NCI-H1105 (cell line): Measurements from ENCODE around the gene ELOVL6.
A peak's percentile ranks its signal among the peaks of the same experiment; 100 is the strongest.
"Not testable (repeated sequence)": the region's sequence is repeated elsewhere in the genome, so short reads cannot be mapped to it uniquely, and the experiment has no call there.

Experiments used
- DNase-seq: peaks from one replicate; lab custom pipeline; 2025; lab: John Stamatoyannopoulos, UW

The ELOVL6 gene

DNA sequence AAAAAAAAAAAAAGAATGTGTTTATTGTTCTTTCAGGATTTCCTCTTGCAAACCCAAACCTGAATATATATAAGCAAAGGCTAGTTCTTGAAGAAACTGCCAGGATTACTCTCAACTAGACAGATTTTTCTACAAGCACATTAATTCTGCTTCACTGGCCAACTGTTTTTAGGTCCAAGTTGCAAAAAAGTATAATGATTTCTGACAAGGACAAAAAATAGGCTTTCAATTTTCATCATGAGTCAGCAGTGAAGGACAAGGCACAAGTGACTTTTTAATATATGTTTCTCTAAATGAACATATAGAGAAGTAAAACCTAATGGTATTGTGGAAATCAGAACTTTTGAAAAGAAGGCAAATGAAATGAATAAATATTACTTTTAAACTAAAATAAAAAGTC lies 73.7 kb downstream of the ELOVL6 start:
- DNase-seq: no peak

DNA sequence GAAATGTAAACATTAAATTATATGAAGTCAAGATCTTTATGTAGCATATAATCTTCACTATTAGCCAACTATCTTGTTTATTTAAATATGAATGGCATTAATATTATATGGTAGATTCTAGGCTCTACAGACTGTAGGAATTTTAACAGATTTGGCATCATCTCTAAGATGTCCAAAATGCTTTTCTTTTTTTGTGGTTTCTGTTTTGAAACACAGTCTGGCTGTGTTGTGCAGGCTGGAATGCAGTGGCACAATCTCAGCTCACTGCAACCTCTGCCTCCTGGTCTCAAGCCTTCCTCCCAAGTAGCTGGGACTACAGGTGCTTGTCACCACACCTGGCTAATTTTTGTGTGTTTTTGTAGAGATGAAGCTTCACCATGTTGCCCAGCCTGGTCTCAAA lies 76.2 kb downstream of the ELOVL6 start:
- DNase-seq: no peak

DNA sequence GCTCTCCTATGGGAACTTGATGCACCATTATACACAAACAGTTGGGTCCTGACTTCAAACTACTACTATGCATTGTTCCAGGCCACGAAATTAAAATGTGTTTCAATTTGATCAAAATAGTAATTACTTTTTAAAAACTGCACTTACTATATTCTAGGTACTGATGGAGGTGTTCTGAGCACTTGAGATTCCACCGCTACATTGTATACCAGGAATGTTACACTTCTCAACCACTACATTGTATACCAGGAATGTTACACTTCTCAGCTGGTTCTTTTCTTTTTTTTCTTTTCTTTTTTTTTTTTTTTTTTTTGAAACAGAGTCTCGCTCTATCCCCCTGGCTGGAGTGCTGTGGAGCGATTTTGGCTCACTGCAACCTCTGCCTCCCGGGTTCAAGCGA lies 77.9 kb downstream of the ELOVL6 start:
- no peak for DNase-seq

DNA sequence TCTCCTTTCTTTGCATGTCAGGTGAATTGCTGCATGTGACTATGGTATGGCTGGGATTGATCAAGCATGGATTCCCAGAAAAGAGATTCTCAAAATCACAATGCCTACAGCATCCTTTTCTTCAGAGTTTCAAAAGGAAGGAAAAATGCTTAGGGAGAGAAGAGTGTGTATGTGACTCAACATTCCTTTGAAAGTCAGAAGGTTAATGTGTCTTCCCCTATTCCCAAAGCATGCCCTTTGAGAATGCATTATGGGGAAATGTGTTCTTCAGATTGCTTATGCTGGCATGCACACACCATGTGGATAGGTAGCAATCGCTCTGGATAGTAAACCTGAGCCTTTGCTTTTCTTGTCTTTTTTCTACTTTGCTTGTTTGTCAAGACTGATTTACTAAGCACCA lies 78.5 kb downstream of the ELOVL6 start:
- DNase-seq: no peak

DNA sequence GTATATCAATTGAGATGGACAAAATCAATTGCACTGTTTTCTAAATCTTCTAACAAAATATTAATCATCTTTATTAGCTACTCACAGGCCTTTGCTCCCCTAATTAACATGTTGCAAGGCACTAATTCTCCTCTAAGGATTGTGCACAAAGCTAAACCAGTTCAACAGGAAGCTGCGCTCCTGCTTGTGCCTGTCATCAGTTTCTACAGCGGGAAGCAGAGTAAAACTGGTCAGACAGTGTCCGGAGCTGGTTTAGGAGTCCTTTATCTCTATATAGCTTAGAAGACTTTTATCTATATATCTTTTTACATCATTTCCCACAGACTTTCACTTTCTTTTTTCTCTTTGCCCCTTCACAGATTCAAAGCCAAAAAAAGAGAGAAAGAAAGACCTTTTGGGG lies 79.1 kb downstream of the ELOVL6 start:
- DNase-seq: no peak

DNA sequence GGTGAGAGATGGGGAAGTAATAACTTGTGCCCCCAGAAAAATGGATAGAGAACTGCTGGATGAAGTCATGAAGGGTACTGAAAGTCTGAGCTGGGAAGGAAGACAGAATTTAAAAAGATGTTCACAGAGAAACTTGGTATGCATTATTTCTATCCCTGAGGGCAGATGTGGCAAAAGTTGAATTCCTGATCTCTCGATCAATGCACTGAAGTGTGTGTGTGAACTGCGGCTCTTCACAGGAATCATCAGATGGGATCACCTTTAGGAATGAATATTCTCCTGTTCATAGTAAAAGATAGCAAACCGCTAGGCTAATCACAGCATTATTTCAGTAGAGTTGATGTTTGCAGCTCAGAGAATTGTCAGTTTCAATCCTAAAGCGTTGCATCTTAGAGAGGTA lies 86.4 kb downstream of the ELOVL6 start:
- no peak for DNase-seq

DNA sequence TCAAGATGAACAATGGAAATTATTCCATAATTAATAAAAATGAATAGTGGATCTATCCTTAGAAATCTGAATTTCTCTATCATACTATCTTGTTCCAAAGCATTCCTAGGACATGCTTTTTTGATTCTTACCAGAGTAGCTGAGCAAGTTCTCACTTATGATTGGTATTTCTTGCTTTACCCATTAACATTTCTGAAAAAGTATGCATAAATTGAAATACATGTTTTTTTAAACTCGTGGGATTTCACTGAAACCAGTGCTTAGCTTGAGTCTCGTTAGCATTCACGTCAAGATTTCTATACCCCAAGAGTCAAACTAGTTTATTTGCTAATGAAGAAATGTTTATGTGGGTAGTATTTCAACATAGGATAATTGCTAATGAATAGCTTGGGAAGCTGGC lies 89.0 kb downstream of the ELOVL6 start:
- no peak for DNase-seq

DNA sequence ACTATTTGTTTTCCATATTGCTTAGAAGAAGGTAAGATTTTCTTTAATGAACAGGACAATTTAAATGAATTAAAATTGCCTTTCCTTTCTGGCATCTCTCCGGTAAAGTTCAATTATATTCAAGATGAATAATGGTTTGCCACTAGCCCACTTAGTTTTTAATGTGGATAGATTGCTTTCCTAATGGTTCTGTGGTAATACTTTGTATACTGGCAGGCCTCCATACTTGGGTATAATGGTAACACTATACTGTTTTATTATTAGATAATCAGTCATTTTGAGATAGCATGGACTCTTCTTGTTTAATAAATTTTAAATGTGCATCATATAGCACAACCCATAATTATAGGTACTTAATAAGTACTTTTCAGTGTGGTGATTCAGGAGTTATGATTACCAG lies 89.5 kb downstream of the ELOVL6 start:
- peak; percentile 25 for DNase-seq

DNA sequence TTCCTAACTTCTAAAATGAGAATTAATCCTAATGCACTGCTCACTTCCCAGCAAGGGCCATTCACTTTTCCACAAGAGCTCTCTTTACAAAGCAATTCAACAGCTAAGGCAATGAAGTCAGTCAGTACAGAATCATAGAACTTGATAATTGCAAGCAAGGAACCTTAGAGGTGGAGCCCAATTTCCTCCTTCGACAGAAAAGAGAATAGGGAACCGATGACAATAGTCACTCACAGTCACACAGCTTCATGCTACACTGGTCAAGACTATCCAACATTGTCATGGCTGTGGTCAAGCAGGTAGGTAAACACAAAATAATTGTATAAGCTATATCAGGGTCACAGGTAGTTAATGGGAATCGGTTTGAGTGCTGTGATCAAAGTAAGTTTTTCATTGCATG lies 90.0 kb downstream of the ELOVL6 start:
- DNase-seq: no peak

DNA sequence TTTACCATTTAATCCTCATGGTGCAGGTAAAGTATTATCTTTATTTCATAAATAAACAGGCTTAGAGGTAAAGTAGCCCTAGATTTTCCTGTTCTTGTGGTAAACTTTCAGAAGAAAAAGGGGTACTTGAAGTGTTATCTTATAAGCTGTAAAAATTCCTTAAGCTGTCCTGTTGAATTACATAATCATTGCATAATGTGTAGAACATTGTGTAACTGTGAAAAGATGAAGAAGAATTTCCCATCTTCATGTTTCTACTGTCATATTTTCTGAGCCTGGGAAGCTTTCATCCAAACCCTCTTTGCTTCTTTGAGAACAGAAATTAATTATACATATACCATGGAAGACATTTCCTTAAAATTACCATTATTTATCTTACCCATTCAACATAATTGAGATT lies 90.5 kb downstream of the ELOVL6 start:
- DNase-seq: no peak

DNA sequence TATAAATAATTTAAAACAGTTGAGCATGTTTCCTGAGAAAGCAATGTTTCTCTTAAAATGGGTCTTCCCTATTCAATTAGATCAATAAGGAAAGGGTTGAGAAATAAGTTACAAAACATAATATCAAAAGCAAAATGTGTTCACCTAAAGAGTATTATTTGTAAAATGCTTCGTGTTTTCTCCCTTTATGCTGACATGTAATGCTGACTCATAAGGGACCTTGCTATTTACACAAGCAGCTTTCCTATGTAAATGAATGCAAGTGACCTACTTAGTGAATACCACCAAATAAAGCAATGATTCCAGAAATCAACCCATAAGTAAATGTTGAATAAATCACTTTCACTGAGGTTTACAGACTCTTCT lies 91.5 kb downstream of the ELOVL6 start:
- DNase-seq: no peak

DNA sequence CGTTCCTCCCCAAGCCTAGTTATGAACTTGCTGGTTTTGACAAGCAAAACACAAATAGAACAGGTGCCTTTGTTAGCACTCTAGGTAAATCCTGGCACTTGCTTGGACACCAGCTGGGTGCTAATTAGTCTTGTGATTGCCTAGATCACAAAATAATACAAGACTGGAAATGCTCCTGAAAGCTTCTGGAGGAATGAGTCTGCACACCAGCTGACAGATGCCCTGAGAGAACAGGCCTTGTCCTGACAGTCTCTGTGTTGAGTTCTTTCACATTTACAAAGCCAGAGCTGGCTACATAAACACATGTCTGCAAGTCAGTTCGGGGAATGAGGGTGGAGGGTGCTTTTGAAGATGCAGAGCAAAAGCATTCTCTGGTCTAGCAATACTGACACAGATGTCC lies 93.8 kb downstream of the ELOVL6 start:
- no peak for DNase-seq

DNA sequence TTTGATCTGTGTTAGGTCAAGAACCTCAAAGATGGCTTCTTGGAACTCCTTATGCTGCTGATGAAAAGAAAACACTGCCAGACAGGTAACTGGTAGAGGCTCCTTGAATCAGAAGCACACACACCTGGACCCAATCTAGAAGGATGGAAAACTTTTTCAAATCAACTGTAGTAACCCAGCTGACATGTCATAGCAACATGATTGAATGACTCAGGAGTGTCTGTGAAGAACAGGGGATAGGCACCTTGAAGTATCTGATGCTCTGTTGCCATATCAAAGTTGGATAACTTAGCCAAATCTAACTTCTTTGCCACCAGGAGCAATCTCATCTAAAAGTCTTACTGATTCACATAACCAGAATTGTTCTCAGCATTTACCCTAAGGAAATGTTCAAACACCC lies 98.8 kb downstream of the ELOVL6 start:
- no peak for DNase-seq

DNA sequence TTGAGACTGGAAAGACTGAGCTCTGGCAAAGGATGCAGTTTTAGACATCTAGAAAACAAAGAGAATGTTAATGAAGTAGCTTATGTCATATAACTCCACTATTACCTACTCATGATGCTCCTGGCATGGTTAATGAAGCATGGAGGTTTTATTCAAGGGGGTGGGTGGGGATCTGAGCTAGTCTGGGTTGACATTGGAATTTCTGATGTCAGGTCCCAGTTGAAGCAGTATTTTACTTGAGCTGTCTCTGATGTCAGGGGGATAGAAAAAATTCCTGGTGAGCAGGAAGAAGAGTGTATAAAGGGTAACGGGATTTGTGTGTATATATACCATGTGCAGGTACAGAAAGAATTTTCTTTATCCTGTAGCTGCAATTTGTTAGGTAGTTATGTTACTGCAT lies 102.0 kb downstream of the ELOVL6 start:
- no peak for DNase-seq

DNA sequence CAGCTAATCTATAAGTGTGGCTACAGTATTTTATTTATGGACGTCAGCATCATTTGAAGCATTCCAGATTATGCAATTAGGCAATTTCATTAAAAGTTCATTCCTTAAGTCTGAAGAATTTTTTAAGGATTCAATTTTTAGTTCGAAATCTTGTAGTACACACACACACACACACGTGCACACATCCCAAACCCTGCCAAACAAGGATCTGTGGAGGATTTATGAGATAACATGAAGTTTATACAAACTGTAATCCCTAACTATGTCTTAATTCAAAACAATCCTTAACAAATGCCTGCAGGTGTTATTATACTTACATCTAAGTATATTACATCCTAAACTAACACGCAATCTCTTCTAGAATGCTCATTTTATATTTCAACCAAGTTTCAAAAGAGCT lies 105.8 kb downstream of the ELOVL6 start:
- no peak for DNase-seq

DNA sequence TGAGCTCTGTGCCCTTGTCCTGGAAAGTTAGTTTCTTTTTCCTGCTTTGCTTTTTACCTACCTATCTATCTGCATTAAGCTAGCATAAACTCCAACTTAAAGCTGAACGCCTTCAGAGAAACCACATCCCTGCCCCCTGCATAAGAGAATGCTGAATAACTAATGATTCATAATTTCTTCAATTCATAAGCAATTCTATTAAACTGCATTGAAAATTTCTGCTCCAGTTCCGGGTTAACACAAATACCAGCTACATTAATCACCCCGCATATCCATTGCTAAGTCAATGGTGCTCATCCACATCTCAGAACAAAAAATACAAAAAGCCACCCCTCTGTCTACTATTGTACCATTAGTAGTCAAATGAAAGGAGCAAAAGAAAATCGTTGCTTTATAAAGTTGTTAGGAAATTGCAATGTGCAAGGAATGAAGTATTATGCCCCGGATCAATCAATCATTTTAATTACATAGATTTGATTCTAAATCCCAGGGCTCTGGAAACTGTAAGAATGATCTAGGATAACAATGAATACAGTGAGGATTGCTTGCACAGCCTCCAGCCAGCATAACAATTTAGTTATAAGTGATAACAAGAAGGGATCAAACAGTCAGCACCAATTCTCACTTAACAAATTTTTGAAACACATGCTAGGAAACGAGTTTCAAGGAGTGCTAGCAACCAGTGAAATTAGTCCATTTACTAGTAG lies 106.8 kb downstream of the ELOVL6 start:
- no peak for DNase-seq

DNA sequence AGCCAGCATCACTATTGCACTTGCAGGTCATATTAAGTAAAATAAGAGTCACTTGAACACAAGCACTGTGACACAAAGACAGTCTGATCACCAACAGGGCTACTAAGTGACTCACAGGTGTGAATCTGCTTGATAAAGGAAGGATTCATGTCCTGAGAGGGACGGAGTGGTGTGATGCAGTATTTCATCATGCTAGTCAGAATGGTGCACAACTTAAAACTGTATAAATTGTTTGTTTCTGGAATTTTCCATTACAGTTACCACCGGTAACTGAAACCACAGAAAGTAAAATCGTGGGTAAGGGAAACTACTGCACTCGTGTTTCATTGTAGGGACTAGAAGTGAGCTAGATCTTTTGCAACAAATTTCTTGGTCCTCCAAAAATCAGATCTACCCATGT lies 109.7 kb downstream of the ELOVL6 start:
- DNase-seq: no peak

DNA sequence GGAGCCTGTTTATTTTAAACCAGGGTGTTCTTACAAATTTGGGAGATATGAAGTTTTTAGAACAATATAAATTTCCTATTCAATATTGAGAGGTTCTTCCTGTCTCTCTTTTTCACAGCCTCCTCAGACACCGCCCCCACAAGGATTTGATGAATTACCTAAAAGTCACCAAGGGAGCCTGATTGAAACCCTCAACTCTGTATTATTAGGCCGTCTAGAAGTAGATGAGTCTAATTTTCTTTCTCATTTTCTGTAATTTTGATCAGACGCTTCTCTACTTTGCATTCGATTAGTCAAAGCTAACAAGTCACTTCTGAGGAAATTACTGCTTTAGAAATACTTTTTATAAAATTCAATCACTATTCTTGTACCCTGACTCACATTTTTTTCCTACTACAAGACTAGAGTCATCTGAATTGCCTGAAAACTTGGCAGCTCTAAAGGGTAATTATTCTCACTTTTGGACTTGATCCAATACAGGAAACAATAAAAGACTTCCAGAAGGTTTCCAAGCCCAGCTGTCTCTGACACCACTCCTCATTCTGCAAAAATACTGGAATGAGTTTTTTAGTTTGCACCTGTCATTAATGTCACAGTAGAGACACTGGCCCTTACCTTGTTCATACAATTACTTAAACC lies 111.2 kb downstream of the ELOVL6 start:
- peak; percentile 70 for DNase-seq

DNA sequence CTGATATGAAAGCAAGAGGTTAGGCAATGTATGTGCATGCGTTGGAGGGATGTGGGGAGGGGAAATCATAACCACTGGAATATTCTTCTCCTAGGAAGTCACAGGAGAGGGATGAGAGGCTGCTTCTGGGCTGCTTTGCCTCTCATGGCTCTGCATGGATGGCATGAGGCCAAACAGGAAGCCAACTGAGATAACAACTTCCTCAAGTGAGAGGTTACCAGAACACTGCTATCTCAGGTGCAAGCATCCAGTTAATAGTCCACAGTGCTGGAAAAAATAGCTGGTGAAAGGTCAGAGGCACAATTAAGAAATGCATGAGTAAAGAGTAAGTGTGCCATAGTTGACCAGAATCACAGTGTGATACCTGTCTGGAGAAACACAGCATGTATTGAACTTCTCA lies 113.3 kb downstream of the ELOVL6 start:
- DNase-seq: no peak

DNA sequence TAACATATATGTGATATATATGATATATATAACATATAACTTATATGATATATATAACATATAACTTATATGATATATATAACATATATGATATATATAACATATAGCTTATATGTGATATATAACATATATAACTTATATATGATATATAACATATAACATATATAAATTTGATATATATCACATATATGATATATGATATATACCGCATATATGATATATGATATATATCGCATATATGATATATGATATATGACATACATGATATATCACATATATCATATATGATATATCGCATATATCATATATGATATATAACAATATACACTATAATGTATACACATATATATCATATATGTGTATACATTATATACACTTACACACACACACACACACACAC lies 114.3 kb downstream of the ELOVL6 start:
- DNase-seq: no peak

DNA sequence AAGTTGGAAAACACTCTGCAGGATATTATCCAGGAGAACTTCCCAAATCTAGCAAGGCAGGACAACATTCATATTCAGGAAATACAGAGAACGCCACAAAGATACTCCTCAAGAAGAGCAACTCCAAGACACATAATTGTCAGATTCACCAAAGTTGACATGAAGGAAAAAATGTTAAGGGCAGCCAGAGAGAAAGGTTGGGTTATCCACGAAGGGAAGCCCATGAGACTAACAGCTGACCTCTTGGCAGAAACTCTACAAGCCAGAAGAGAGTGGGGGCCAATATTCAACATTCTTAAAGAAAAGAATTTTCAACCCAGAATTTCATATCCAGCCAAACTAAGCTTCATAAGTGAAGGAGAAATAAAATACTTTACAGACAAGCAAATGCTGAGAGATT lies 120.3 kb downstream of the ELOVL6 start:
- DNase-seq: not testable (repeated sequence)

DNA sequence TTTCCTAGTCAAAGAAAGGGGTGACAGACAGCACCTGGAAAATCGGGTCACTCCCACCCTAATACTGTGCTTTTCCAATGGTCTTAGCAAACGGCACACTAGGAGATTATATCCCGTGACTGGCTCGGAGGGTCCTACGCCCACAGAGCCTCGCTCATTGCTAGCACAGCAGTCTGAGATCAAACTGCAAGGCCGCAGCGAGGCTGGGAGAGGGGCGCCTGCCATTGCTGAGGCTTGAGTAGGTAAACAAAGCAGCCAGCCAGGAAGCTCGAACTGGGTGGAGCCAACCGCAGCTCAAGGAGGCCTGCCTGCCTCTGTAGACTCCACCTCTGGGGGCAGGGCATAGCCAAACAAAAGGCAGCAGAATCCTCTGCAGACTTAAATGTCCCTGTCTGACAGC lies 121.6 kb downstream of the ELOVL6 start:
- DNase-seq: not testable (repeated sequence)

DNA sequence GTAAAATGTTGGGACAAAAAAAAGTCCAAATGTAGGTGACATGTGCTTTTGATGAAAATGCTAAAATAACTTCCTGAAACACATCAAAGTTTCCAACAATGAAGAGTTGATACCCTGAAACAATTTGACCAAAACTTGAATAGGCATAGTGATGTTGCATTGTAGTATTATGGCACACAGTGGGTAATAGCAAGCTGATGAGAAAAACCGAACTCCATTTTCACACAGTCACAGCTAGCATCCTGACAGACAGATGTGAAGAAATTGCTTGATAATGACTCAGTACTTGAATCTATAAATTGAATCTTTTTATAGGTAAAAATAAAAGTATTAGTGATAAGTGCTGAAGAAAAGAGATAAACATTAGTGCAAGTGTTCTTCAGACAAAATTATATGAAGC lies 122.5 kb downstream of the ELOVL6 start:
- no peak for DNase-seq

DNA sequence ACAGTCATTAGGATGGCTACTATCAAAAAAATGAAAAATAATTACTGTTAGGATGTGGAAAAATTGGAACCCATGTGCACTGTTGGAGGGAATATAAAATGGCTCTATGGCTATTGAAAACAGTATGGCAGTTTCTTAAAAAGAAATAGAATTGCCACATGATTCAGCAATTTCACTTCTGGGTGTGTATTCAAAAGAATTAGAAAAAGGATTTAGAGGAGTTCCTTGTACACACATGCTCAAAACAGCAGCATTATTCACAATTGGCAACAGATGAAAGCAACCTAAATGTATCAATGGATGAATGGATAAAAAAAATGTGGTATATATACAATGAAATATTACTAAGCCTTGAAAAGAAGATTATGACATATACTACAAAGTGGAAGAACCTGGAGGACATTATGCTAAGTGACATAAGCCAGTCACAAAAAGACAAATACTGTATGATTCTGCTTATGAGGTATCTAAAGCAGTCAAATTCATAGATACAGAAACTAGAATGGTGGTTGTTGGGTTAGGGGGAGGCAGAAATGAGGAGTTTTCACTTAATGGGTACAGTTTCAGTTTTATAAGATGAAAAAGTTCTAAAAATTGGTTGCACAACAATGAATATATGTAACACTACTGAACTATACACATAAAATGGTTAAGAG lies 123.2 kb downstream of the ELOVL6 start:
- DNase-seq: no peak
